Medulla oblongata (tissue), 1 donor: ENCODE results near the gene RAB44.
"Not testable (repeated sequence)": the region's sequence is repeated elsewhere in the genome, so short reads cannot be mapped to it uniquely, and the experiment has no call there.

ENCODE experiments used
- DNase-seq: peaks from one replicate; pipeline ENCODE4 v3.0.0-alpha.2; 2015; ENCODE audit errors: extremely low spot score

Gene RAB44, protein sequence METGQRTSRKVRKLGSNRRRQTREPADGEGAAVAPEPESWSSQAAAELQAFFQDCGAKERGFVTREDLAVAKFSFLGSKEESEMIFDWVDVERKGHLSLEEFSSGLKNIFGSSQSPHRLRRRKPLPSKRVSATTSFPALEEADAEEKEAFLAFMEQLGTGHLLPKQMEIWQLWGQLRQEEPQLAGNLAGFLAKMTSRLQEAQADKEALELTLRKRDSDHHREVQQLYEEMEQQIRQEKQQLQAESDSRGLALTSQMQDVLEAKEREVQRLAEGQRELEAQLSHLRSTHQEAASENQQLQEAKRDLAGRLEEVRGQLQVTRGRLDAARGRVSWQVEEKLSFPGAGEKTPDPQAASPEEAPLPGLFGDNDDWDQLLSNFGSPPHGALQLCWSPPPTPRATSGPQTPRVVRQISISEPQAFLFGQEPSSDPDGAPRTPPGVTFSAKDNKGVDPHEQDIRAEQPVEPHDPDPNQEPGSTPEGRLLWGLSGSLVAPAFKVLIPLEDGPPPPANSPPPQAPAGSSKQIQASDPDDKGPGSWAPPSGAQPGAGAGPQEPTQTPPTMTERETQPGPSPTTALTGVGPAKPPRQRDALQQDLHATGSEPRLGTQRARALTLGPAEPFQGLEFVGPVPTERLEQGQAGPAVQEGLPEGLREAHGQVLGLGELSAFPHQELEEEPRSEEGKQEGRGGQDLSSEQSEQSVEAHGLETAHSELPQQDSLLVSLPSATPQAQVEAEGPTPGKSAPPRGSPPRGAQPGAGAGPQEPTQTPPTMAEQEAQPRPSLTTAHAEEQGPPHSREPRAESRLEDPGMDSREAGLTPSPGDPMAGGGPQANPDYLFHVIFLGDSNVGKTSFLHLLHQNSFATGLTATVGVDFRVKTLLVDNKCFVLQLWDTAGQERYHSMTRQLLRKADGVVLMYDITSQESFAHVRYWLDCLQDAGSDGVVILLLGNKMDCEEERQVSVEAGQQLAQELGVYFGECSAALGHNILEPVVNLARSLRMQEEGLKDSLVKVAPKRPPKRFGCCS

DNA sequence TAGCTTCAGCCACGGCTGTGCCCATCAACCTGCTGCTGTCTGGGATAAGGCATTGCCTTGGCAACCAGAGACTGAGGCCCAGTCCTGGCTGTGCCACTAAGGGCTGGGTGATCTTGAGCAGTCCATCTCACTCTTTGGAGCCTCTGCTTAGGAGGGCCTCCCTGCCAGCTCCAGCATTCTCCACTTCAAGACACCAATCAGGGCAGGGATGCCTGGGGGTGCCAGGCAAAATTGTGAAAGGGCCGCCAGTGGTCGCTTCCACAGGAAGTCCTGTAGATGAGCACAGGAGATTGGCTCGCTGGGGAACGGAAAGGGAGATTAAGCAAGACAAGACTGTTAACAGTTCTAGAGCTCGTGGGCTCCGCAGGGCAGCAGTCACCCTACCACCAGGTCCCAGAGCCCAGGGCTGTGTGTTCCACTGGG, at the start of gene RAB44:
Gene RAB44, plus strand, starts transcription at position 346 of the 423 bp plus-strand sequence. CDS start 6,410 bp downstream, outside the sequence.
- no peak for DNase-seq

DNA sequence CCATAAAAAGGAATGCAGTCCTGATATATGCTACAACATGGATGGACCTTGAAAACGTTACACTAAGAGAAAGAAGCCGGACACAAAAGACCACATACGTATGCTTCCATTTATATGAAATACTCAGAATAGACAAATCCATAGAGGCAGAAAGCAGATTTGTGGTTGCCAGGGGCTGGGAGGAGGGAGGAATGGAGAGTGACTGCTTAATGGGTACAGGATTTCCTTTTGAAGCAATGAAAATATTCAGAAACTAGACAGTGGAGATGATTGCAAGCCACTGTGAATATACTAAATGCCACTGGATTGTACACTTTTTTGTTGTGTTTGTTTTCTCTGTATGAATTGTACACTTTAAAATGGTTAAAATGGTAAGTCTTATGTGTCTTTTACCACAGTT, 48.5 kb upstream of the RAB44 start:
- DNase-seq: no peak

DNA sequence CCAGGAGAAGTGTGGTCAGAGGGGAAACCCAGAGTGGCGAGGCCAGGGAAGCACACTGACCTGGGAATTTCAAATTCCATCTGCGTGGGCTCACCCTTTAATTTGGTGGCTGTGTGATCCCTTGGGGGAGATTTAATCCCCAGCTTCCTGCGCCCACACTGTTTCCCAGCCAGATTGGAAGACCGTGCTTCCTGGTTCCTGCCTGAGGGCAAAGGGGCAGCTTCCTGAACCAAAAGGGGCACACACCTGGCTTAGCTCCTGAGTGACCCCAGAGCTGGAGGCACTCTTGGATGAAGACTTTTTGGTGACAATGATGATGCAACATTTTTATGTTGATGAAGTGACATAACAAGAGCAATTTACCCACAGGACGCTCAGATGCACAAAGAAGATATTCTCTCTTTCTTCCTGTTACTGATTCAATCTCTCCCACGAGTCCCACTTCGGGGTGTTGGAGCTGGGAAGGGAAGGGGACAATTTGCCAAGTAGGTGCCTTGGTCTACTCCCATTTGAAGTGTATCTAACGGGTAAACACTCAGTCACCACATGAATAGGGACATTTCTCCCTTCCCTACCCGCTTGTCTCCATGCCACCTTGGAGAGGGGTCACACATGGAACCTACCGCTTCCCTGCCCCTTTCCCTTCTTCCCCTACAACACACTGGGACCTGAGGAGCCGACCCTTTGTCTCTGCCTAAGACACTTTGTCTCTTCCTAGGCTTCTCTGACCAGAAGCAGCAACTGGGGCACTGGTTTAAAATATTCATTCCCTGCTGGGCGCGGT, 47.7 kb upstream of the RAB44 start:
- DNase-seq: no peak

DNA sequence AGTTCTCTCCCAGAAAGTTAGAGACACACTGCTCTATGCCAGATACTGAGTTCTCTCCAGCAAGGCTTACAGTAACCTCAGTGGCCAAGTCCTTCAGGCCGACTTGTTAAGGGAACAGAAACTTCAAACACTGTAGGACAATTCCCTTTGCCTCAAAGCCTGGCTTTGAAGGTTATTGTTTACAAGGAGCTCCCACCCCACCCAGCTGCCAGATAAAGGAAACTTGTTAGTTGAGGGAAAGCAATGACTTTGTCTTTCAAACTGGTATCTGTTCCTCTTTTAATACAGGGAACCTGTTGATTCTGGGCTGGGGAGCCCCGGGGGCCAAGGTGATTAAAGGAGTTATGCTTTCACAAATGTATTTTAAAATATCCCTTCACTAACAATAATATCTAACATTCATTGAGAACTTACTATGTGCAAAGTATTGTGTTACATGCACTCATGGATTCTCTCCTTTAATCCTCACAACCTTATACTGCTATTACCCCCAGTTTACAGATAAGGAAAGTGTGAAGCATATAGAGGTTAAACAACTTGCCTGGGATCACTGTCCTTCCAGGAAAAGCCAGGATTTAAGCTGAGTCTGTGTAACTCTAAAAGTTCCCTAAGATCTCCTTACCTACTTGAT, 46.7 kb upstream of the RAB44 start:
- peak; percentile 68 for DNase-seq

DNA sequence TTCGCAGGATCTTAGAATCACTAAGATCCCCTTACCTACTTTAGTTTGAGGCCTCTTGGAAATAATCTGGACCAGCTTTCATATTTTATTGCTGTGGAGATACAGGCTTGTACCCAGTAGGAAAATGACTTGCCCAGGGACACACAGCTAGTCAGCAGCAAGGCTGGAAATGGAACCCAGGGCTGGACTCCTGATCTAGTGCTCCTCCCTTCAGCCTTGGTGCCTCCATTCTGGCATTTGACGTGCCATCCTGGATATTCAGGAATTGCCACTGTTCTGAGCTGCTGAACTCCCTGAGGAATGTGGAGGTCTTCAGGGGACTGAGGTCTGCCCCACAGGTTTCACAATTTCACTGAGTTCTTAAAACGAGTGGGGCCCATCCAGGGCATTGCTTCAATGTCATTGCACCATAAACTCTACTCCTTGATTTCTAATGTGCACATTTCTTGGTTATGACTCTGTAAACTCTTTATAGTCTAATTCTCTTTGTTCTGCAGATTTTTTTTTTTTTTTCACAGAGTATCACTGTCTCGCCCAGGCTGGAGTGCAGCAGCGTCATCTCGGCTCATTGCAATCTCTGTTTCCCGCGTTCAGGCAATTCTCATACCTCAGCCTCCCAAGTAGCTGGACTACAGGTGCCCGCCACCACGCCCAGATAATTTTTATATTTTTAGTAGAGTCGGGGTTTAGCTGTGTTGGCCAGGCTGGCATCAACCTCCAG, 45.8 kb upstream of the RAB44 start:
- DNase-seq: no peak

DNA sequence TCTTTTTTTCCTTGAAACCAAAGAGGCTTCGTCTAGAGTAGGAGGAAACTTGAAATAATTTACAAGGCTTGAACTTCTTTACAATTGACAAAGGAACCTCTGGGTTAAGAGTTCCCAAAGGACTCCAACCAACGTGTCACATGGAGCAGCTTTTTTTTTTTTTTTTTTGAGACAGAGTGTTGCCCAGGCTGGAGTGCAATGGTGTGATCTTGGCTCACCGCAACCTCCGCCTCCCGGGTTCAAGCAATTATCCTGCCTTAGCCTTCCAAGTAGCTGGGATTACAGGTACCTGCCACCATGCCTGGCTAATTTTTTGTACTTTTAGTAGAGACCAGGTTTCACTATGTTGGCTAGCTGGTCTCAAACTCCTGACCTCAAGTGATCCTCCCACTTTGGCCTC, 43.2 kb upstream of the RAB44 start:
- not testable (repeated sequence) for DNase-seq

DNA sequence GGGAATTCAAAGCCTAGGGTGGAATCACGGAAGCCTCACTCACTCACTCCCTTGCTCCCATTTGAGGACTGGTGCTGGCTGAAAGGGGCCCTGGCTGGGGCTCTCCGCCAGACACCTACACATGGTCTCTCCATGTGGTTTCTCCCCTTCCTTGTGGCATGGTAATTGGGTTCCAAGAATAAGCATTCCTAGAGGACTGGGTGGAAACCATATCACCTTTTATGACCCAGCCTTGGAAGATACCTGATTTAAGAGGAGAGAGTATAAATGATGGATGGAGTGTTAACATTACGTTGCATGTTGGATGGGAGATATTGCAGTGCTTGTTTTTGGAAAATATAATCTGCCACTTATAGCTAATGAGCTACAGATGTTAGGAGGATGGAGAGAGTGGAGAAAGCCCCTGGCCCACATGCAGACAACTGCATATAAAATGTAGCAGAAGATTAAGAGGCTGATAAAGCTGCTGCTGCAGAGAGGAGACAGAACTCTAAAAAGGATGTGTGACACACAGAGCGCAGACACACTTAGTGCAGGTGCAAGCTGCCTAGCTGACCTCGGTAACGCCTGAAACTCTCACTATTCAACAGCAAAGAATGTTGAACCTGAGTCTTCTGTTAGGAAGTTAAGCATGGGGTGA, 42.4 kb upstream of the RAB44 start:
- no peak for DNase-seq

DNA sequence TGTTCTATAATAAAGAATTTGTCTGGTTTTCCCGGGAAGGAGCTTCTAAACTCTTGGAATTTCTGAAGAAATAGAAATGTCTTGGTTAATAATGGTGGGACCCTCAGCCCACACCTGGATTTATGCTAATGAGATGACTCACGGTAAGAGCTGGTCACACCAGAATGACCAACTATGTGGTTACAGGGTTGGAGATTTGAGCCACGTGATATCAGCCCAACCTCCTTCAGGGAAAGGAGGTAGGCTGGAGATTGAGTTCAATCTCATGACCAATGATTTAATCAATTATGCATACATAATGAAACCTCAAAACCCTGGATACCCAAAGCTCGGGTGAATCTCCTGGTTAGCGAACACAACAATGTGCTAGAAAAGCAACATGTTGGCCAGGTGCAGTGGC, 41.2 kb upstream of the RAB44 start:
- DNase-seq: no peak

DNA sequence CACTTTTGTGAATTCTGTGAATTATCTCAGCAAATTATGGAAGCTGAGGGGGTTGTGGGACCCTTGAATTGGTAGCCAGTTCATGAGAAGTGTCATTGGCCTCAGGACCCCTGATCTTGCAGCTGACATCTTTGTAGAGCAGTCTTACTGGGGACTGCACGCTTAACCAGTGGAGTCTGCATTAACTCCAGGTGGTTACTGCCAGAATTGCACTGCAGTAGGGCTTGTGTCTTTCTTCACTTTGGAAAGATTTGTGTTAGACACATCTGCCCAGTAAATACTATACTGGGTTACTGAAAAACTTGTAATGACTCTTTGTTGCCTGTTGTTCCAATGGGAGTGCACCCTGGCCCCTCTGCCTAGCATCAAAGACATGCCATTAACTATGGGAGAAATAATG, 40.4 kb upstream of the RAB44 start:
- DNase-seq: no peak

DNA sequence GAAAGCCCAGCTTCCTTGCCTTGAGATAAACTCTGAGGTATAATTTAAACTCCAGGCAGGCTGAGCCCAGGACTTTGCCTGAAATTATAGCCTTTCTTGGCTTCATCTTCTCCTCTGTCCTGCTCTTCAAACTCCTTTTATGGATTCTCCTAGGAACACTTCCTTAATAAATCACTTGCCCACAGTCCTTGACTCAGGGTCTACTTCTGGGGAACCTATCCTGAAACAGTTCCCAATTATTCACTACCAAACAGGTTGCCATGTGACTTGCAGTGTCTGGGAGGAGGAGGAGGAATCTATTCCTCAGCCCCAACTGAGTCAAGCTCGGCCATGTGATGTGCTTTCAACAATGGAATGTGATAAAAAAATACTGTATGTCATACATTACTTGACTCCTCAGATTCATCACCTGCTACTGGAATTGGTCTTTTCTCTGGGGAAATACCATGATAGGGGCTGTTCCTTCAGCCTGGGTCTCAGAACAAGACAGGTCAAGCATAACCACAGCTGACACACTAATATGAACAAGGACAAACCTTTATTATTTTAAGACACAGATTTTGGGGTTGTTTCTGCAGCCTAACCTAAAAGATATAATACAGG, 39.6 kb upstream of the RAB44 start:
- DNase-seq: no peak

DNA sequence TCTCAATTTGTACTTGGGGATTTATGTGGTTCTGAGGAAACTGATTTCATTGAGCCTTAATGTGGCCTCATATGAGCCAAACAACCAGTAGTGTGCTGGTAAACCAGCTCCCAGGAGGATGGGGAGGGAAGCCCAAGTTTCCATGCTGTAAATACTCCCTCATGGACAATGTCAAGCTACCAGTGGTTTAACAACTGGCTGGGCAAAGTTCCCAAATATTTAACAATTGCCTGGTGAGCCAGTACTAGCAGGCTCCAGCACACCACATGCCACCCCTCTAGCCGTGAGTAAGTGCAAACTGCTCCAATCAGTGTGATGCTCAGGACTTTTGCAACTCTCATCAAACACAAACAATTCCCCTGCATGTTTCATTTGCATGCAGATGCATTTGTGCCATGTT, 38.4 kb upstream of the RAB44 start:
- no peak for DNase-seq

DNA sequence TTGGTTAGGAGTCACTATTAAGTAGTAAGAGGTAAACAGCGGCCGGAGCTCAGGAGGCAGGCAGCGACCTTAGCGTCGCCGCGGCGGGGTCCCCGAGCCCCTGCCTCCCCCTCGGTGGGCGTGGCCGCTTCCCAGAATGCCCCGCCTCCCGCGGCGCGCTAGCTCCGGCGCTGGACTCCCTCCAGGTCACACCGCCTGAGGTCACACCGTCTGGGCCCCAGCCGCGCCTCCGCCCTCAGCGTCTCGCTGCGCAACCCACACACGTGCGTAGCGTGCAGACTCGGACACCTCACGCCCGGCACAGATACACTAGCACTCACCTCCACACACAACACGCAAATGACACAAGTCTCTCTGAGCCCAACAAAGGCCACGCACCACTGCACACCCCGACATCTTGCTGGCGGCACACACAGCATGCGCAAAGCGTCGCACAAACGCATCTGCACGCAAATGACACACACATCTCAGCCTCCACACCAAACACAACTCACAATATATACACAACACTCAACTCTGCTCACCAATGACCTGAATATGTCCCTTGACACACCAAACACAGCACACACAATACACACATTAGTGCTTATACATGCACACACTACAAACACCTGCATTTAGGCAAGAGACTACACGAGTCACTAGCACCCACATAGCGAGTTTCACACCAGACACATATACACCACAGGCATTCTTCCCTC, 36.7 kb upstream of the RAB44 start:
- DNase-seq: no peak

DNA sequence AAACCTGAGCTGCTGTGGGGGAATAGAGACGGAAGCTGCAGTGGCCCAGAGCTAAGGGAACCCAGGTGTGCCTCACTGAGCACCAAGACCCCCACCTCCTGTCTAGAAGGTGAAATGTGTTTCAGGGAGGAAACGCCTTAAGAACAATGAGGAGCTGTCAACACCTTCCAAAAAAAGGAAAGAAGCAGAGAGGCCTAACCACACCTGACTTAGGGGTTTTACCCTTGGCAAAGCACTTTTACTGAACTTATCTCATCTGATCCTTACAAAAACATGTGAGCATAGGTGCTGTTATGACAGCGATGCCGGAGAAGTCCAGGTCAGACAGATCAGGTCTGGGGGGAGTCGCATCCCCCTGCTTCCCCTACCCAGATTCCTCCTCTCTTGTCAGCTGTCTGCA, 35.2 kb upstream of the RAB44 start:
- DNase-seq: no peak

DNA sequence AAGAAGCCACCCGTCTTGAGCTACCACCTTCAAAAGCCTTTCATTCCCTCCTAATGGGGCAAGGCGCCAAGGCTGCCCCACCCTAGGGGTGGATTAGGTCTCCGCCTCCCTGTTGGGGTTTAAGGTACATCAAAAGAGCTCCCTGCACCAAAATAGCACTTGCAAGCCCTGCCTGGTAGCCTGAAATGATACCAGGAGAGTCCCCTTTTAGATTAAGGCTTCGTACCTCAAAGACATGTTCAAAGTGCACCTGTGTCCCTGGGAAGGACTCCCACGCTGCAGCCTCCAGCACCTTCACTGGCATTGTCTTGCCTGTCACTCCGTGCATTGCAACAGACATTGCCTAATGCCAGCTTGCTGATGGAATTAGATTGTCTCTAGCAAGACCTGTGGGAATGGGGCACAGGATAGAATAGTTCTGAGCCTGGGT, 34.8 kb upstream of the RAB44 start:
- DNase-seq: no peak

DNA sequence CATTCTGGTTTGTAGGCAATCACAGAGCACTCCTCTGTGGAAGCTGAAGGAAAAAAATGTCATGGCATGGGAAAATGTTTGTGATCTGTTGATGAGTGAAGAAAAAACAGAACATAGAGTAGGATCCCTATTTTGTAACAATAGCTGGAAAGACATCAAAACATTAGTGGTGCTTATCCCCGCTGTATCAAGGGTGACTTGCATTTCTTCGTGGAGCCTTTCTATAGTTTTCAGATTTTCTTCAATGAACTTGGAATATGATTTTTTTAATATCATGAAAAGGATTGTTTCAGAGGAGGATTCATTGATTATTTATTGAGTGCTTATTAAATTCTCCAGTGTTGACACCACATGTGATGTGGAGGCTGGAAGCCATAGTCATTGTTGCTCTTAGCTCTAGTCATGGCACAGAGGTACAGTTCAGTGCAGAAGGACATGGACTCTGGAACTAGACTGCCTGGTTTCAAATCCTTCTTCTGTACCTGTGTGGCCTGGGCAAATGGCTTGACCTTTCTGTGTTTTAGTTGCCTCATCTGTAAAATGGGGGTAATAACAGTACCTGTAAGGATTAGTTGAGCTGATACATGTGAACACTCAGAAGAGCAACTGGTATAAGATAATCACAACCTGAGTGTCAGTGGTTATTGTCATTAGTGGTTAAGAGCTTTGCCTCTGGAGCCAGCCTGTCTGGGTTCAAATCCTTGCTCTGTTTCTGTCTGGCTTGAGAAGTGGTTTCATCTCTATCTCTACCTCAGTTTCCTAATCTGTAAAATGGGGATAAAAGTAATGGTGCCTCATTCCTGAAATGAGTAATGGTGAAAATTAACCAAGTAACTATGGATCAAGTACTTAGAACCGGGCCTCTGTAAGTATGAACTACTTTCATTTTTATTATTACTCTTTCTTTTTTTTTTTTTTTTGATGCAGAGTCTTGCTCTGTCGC, 33.9 kb upstream of the RAB44 start:
- DNase-seq: no peak

DNA sequence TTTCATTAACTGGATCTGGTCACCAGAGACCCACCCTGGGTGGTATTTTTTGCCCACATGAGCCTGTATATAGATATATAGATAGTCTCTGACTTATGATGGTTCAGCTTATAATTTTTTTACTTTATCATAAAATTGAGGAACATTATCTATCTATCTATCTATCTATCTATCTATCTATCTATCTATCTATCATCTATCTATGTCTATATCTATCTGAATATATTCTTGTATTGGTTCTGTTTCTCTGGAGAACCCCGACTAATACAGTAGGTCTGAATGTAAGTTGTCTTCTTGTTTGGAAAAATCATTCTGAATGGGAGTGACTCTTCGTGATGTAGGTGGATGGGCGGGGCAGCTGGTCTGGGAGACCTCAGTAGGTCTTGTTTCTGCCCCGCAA, 32.4 kb upstream of the RAB44 start:
- DNase-seq: no peak

DNA sequence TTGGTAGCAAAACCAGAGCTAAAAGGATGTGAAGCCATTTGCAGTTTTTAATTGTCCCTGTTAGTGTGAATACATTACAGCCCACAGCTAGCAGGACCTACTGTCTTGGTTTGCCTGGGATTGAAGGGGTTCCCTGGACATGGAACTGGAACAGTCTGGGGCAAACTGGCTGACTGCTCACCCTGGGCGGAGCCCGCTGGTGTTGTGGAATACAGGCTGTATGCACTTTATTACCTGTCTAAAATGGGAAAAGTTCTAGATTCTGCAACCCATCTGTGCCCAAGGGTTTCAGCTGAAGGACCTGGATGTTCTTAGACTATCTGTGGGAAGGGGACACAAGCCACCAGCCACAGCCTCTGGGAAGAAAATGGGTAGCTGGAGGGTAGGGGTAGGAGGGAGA, 31.3 kb upstream of the RAB44 start:
- no peak for DNase-seq
